ENCODE measurements around the gene DAZAP2.

DNA sequence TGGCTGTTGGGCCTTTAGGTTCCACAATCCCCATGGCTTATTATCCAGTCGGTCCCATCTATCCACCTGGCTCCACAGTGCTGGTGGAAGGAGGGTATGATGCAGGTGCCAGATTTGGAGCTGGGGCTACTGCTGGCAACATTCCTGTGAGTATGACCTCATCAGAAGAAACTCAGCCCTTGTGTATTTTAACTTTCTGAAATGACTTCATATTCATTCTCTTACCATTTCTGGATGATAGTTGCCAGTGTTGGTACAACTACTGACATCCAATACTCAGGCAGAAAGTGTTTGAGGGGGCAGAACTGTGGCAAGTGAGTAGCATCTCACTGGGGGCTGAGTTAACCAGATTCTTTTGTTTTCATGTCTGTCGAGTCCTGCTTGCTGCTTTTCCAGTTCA lies 2.3 kb downstream of the DAZAP2 start:
- TF ChIP-seq, protein P1, sequence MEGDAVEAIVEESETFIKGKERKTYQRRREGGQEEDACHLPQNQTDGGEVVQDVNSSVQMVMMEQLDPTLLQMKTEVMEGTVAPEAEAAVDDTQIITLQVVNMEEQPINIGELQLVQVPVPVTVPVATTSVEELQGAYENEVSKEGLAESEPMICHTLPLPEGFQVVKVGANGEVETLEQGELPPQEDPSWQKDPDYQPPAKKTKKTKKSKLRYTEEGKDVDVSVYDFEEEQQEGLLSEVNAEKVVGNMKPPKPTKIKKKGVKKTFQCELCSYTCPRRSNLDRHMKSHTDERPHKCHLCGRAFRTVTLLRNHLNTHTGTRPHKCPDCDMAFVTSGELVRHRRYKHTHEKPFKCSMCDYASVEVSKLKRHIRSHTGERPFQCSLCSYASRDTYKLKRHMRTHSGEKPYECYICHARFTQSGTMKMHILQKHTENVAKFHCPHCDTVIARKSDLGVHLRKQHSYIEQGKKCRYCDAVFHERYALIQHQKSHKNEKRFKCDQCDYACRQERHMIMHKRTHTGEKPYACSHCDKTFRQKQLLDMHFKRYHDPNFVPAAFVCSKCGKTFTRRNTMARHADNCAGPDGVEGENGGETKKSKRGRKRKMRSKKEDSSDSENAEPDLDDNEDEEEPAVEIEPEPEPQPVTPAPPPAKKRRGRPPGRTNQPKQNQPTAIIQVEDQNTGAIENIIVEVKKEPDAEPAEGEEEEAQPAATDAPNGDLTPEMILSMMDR (conservative IDR thresholded peaks at IDR 0.05): no peak
- TF ChIP-seq ZFX (IDR thresholded peaks at IDR 0.05): no peak

All from C4-2B (cell line).